Liver (tissue), 9 donors: Measurements from ENCODE around the gene RASA3. TPM values are rescaled to one million over a fixed set of nuclear protein-coding genes. Genes with fewer than 3 reads are reported as not detected.

ENCODE experiments used
- DNase-seq: peaks from one replicate; pipeline ENCODE4 v3.0.0-alpha.2; 2017; ENCODE audit warnings: low spot score
- H3K27ac ChIP-seq, 2 donors: one replicate each; pipeline ENCODE4 v1.7.0; 2013; ENCODE audit warnings: inconsistent platforms in 2 of 2, low read length in 2 of 2, control low read depth in 1 of 2, low read depth in 1 of 2, mild to moderate bottlenecking in 1 of 2
- H3K27me3 ChIP-seq, 4 donors: one replicate each; pipeline versions ENCODE4 v1.6.1 to v1.7.0; 2013; ENCODE audit warnings: low read length in 3 of 4, inconsistent platforms in 1 of 4, mild to moderate bottlenecking in 1 of 4, moderate library complexity in 1 of 4; ENCODE audit not compliant: control insufficient read depth in 4 of 4, insufficient read depth in 4 of 4
- H3K36me3 ChIP-seq, 4 donors: one replicate each; pipeline versions ENCODE4 v1.6.1 to v1.7.0; 2013; ENCODE audit warnings: low read length in 3 of 4, mild to moderate bottlenecking in 3 of 4, low read depth in 1 of 4, moderate library complexity in 1 of 4; ENCODE audit not compliant: control insufficient read depth in 4 of 4, insufficient read depth in 3 of 4
- H3K4me1 ChIP-seq, 4 donors: one replicate each; pipeline versions ENCODE4 v1.6.1 to v1.7.0; 2013; ENCODE audit warnings: low read length in 3 of 4, mild to moderate bottlenecking in 3 of 4, moderate library complexity in 1 of 4; ENCODE audit not compliant: control insufficient read depth in 4 of 4, insufficient read depth in 4 of 4
- H3K4me3 ChIP-seq, 3 donors: one replicate each; pipeline versions ENCODE4 v1.6.1 to v1.7.0; 2013; ENCODE audit warnings: low read length in 3 of 3, control low read depth in 1 of 3, low read depth in 1 of 3, mild to moderate bottlenecking in 1 of 3
- H3K9ac ChIP-seq, 2 donors: one replicate each; pipeline ENCODE4 v1.7.0; 2013; ENCODE audit warnings: low read length in 2 of 2, mild to moderate bottlenecking in 2 of 2, moderate library complexity in 2 of 2, control low read depth in 1 of 2, low read depth in 1 of 2
- H3K9me3 ChIP-seq, 4 donors: one replicate each; pipeline versions ENCODE4 v1.6.1 to v1.7.0; 2013; ENCODE audit warnings: low read length in 3 of 4; ENCODE audit not compliant: control insufficient read depth in 4 of 4
- ATF3 ChIP-seq: IDR thresholded peaks from 2 replicates; pipeline ENCODE4 v1.6.1; 2016; ENCODE audit warnings: antibody characterized with exemption
- CTCF ChIP-seq: fragments of 150-350 bp; IDR thresholded peaks from 2 replicates; pipeline ENCODE4 v1.5.1; 2017; ENCODE audit warnings: improper control_type of control experiment, low read depth, low read length; ENCODE audit not compliant: missing input control
- EGR1 ChIP-seq, 2 donors: IDR thresholded peaks; 2 replicates each; pipeline ENCODE4 v1.6.1; 2016 to 2018; ENCODE audit warnings: antibody characterized with exemption in 2 of 2, low read depth in 2 of 2
- FOXA1 ChIP-seq: IDR thresholded peaks from 2 replicates; pipeline ENCODE4 v1.6.1; 2016; ENCODE audit warnings: antibody characterized with exemption
- FOXA2 ChIP-seq: IDR thresholded peaks from 2 replicates; pipeline ENCODE4 v1.6.1; 2016; ENCODE audit warnings: antibody characterized with exemption
- GABPA ChIP-seq, 2 donors: IDR thresholded peaks in 1 of 2; conservative IDR thresholded peaks in 1 of 2; 2 replicates each; pipeline ENCODE4 v1.6.1; 2016; ENCODE audit warnings: antibody characterized with exemption in 2 of 2, mild to moderate bottlenecking in 1 of 2, moderate library complexity in 1 of 2
- HNF4A ChIP-seq, 2 donors: conservative IDR thresholded peaks; 2 replicates each; pipeline ENCODE4 v1.6.1; 2016; ENCODE audit warnings: antibody characterized with exemption in 2 of 2, mild to moderate bottlenecking in 2 of 2
- HNF4G ChIP-seq: IDR thresholded peaks from 2 replicates; pipeline ENCODE4 v1.6.1; 2016; ENCODE audit warnings: antibody characterized with exemption
- JUND ChIP-seq, 2 donors: IDR thresholded peaks; 2 replicates each; pipeline ENCODE4 v1.6.1; 2016; ENCODE audit warnings: antibody characterized with exemption in 2 of 2
- MAX ChIP-seq: IDR thresholded peaks from 2 replicates; pipeline ENCODE4 v1.6.1; 2016; ENCODE audit warnings: antibody characterized with exemption
- NR2F2 ChIP-seq: IDR thresholded peaks from 2 replicates; pipeline ENCODE4 v1.6.1; 2016; ENCODE audit warnings: antibody characterized with exemption
- RAD21 ChIP-seq, 2 donors: IDR thresholded peaks; 2 replicates each; pipeline ENCODE4 v1.6.1; 2016; ENCODE audit warnings: antibody characterized with exemption in 2 of 2, mild to moderate bottlenecking in 2 of 2
- REST ChIP-seq: IDR thresholded peaks from 2 replicates; pipeline ENCODE4 v1.6.1; 2016; ENCODE audit warnings: antibody characterized with exemption, mild to moderate bottlenecking
- RXRA ChIP-seq, 2 donors: IDR thresholded peaks; 2 replicates each; pipeline ENCODE4 v1.6.1; 2017 to 2018; ENCODE audit warnings: antibody characterized with exemption in 2 of 2, mild to moderate bottlenecking in 1 of 2
- SP1 ChIP-seq: IDR thresholded peaks from 2 replicates; pipeline ENCODE4 v1.6.1; 2018; ENCODE audit warnings: antibody characterized with exemption, mild to moderate bottlenecking
- TAF1 ChIP-seq: conservative IDR thresholded peaks from 2 replicates; pipeline ENCODE4 v1.6.1; 2016; ENCODE audit warnings: antibody characterized with exemption, mild to moderate bottlenecking
- YY1 ChIP-seq: IDR thresholded peaks from 2 replicates; pipeline ENCODE4 v1.6.1; 2016; ENCODE audit warnings: antibody characterized with exemption, mild to moderate bottlenecking
- ZBTB33 ChIP-seq: IDR thresholded peaks from 2 replicates; pipeline ENCODE4 v1.6.1; 2016; ENCODE audit warnings: antibody characterized with exemption
- WGBS: extraction: QIAGEN DNeasy Blood & Tissue Kit; methylation state at CpG from one replicate; pipeline ENCODE4 v1.1.7; 2013; 5-methylcytosine and 5-hydroxymethylcytosine counted together
- polyA plus RNA-seq, 2 donors: library from polyadenylated mRNA; stranded (reverse) in 1 of 2; unstranded in 1 of 2; fragments of 200-250 nt in 1 of 2; fragments of >200 nt in 1 of 2; fragmentation: Nextera tagmentation in 1 of 2; extraction: Ambion mirVana in 1 of 2; gene quantifications; one replicate each; pipeline versions ENCODE4 v1.2.1 to v1.2.3, GENCODE V29; 2013 to 2015
- total RNA-seq, 2 donors: library from RNA; depleted of rRNA; stranded (reverse); fragments of >200 nt; gene quantifications; one replicate each; pipeline ENCODE4 v1.2.3, GENCODE V29; 2014
- donor health status: healthy.
- donor health status: healthy.
- donor health status: healthy.
- donor health status: healthy.
- donor health status: healthy.

RASA3 gene
- total and polyA plus RNA-seq, 4 donors = 0.64 to 5.9 (median 3.8) TPM

GRCh38 chr13:114027826-114028225, 104.6 kb downstream of the RASA3 start:
- Histone ChIP-seq H3K36me3 (peaks cover 0 to 6% (median 0%) of the 10 kb centered on the region in 4 donors), H3K4me1 (no peaks in the 10 kb centered on the region), H3K4me3 (no peak overlapping the region), H3K9ac (no peak overlapping the region), H3K27me3 (no peaks in the 10 kb centered on the region), H3K27ac (no peak overlapping the region), H3K9me3 (no peaks in the 10 kb centered on the region)
- TF ChIP-seq EGR1 (IDR thresholded peaks at IDR 0.05; ENCODE audit: low read depth in 2 of 2) (no peak), ATF3 (no peak), RXRA (IDR thresholded peaks at IDR 0.05) (no peak), SP1 (no peak), GABPA (IDR thresholded peaks at IDR 0.05 in 1 of 2, conservative IDR thresholded peaks at IDR 0.05 in 1 of 2) (no peak), TAF1 (no peak)
- WGBS = 95% methylated on average over 21 of the region's 21 CpGs
- no peak for DNase-seq

GRCh38 chr13:114027046-114027715, 105.2 kb downstream of the RASA3 start:
- DNase-seq = no peak
- H3K36me3 ChIP-seq = peaks cover 0 to 6% (median 0%) of the 10 kb centered on the region in 4 donors
- TF ChIP-seq HNF4A (conservative IDR thresholded peaks at IDR 0.05) (no peak), SP1 (no peak), NR2F2 (no peak)
- no peaks in the 10 kb centered on the region for H3K9me3 ChIP-seq
- H3K4me1 ChIP-seq = no peaks in the 10 kb centered on the region
- no peaks in the 10 kb centered on the region for H3K27me3 ChIP-seq
- H3K4me3 ChIP-seq = no peak overlapping the region
- WGBS = 71% methylated on average over 21 of the region's 21 CpGs
- no peak overlapping the region for H3K9ac ChIP-seq
- H3K27ac ChIP-seq = no peak overlapping the region

- H3K27me3 ChIP-seq = no peaks in the 10 kb centered on the region
- WGBS = 90% methylated on average over 11 of the region's 11 CpGs
- no peaks in the 10 kb centered on the region for H3K4me1 ChIP-seq
- DNase-seq = no peak
- no peak for TF ChIP-seq EGR1 (IDR thresholded peaks at IDR 0.05; ENCODE audit: low read depth in 2 of 2)
- no peak for TF ChIP-seq ATF3
- no peak for TF ChIP-seq ZBTB33
- no peak for TF ChIP-seq TAF1
- TF ChIP-seq JUND (IDR thresholded peaks at IDR 0.05) = no peak
- no peak for TF ChIP-seq RXRA (IDR thresholded peaks at IDR 0.05)
- TF ChIP-seq CTCF = no peak
- TF ChIP-seq SP1 = no peak
- no peak for TF ChIP-seq GABPA (IDR thresholded peaks at IDR 0.05 in 1 of 2, conservative IDR thresholded peaks at IDR 0.05 in 1 of 2)
- TF ChIP-seq RAD21 (IDR thresholded peaks at IDR 0.05) = no peak
- no peak for TF ChIP-seq NR2F2
- TF ChIP-seq REST = no peak
- no peak for TF ChIP-seq MAX
- TF ChIP-seq YY1 = no peak
- no peak for TF ChIP-seq FOXA2
- TF ChIP-seq FOXA1 = no peak
- TF ChIP-seq HNF4G = no peak
- no peak for TF ChIP-seq HNF4A (conservative IDR thresholded peaks at IDR 0.05)
- H3K4me3 ChIP-seq = no peak overlapping the region
- no peaks in the 10 kb centered on the region for H3K9me3 ChIP-seq
- peak overlapping the region in 1 of 2 donors; percentile 7 for H3K27ac ChIP-seq
- H3K9ac ChIP-seq = no peak overlapping the region
- peaks cover 0 to 6% (median 1%) of the 10 kb centered on the region in 4 donors for H3K36me3 ChIP-seq
Observed at GRCh38 chr13:114026481-114026880, 105.9 kb downstream of the RASA3 start.
